Measurements from ENCODE around the gene NYNRIN.

DNA sequence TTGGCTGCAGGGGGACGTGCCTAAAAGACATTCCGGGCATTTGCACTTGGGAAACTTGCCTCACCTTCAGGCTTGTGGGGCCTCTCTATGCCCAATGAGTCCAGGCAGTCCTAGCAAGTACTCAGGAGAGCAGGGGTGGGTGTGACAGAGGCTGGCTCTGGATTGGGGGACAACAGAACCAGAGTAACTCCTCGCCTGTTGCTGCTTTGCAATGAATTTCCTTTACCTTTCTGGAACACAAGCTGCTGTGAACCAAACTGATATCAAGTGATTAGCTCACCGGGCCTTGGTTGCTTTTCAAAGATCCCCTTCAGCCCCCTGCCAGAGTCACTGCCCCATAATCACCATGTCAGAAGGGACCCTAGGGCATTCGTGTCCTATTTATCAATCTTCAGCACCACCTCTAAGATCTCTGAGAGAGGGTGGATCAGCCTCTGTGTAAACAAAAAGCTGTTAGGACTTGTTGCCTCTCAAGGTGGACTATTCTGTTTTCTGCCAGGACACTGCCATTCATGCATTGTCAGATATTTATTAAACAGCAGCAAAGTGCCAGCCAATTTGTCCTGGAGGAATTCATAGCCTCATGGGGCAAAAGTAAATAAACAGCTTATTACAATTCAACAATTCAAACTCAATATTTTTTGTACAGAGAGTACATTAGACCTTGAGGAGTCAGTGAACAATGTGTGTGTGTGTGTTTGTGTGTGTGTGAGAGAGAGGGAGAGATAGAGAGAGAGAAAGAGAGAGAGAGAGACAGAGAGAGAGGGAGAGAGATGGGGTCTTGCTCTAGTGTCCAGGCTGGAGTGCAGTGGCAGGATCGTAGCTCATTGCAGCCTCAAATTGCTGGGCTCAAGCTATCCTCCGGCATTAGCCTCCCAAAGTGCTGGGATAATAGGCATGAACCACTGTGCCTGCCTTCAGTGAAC, 19.6 kb upstream of the NYNRIN start:
- TF ChIP-seq, protein P1, sequence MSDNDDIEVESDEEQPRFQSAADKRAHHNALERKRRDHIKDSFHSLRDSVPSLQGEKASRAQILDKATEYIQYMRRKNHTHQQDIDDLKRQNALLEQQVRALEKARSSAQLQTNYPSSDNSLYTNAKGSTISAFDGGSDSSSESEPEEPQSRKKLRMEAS (IDR thresholded peaks at IDR 0.05; ENCODE audit: insufficient read depth, insufficient read length), result no peak
- TF ChIP-seq, protein P2, sequence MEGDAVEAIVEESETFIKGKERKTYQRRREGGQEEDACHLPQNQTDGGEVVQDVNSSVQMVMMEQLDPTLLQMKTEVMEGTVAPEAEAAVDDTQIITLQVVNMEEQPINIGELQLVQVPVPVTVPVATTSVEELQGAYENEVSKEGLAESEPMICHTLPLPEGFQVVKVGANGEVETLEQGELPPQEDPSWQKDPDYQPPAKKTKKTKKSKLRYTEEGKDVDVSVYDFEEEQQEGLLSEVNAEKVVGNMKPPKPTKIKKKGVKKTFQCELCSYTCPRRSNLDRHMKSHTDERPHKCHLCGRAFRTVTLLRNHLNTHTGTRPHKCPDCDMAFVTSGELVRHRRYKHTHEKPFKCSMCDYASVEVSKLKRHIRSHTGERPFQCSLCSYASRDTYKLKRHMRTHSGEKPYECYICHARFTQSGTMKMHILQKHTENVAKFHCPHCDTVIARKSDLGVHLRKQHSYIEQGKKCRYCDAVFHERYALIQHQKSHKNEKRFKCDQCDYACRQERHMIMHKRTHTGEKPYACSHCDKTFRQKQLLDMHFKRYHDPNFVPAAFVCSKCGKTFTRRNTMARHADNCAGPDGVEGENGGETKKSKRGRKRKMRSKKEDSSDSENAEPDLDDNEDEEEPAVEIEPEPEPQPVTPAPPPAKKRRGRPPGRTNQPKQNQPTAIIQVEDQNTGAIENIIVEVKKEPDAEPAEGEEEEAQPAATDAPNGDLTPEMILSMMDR (IDR thresholded peaks at IDR 0.05; ENCODE audit: extremely low read depth in 1 of 2, insufficient read depth in 1 of 2, low read depth in 1 of 2, low read length in 2 of 2), result no peak
- TF ChIP-seq EZH2 (IDR thresholded peaks at IDR 0.05; ENCODE audit: borderline replicate concordance, low read depth, low read length, severe bottlenecking) (no peak), POLR2A (IDR thresholded peaks at IDR 0.05; ENCODE audit: low read depth, low read length) (no peak), POLR2AphosphoS5 (IDR thresholded peaks at IDR 0.05; ENCODE audit: insufficient read depth, low read depth, low read length) (no peak)

All from endothelial cell of umbilical vein (primary cell).